Type B pancreatic cell (in vitro differentiated cells): Measurements from ENCODE around the gene ZDHHC3. TPM values are rescaled to one million over a fixed set of nuclear protein-coding genes. Genes with fewer than 3 reads are reported as not detected.
A peak's percentile ranks its signal among the peaks of the same experiment; 100 is the strongest.

ENCODE experiments used
- DNase-seq: peaks from one replicate; pipeline ENCODE4 v3.0.0; 2021; ENCODE audit warnings: mixed read lengths; ENCODE audit not compliant: unreplicated experiment; ENCODE audit errors: extremely low spot score
- H3K27ac Mint-ChIP-seq: 2 replicates; pipeline ENCODE4 v1.8.0; 2021; ENCODE audit warnings: mild to moderate bottlenecking, mixed read lengths
- H3K27me3 Mint-ChIP-seq: 2 replicates; pipeline ENCODE4 v1.8.0; 2021; ENCODE audit warnings: mixed read lengths
- H3K36me3 Mint-ChIP-seq: 2 replicates; pipeline ENCODE4 v1.8.0; 2021; ENCODE audit warnings: mixed read lengths
- H3K4me1 Mint-ChIP-seq: one replicate; pipeline ENCODE4 v1.8.0; 2021; ENCODE audit warnings: mixed read lengths; ENCODE audit not compliant: unreplicated experiment
- H3K4me3 Mint-ChIP-seq: 2 replicates; pipeline ENCODE4 v1.8.0; 2021; ENCODE audit warnings: mild to moderate bottlenecking, mixed read lengths
- H3K9me3 Mint-ChIP-seq: 2 replicates; pipeline ENCODE4 v1.8.0; 2021; ENCODE audit warnings: mixed read lengths
- total RNA-seq: library from RNA; stranded (reverse); gene quantifications from 2 replicates; pipeline ENCODE4 v1.2.1, GENCODE V29; 2021; ENCODE audit warnings: low replicate concordance
- TF ChIP-seq, protein P1 (sequence below): fragments of 200-600 bp; sonication (generic); conservative IDR thresholded peaks from 2 replicates; pipeline ENCODE4 v1.5.0; 2021; ENCODE audit warnings: antibody characterized with exemption, mild to moderate bottlenecking

The ZDHHC3 gene
- total RNA-seq, 1 donor from 2014 or later = 83.6 TPM

DNA sequence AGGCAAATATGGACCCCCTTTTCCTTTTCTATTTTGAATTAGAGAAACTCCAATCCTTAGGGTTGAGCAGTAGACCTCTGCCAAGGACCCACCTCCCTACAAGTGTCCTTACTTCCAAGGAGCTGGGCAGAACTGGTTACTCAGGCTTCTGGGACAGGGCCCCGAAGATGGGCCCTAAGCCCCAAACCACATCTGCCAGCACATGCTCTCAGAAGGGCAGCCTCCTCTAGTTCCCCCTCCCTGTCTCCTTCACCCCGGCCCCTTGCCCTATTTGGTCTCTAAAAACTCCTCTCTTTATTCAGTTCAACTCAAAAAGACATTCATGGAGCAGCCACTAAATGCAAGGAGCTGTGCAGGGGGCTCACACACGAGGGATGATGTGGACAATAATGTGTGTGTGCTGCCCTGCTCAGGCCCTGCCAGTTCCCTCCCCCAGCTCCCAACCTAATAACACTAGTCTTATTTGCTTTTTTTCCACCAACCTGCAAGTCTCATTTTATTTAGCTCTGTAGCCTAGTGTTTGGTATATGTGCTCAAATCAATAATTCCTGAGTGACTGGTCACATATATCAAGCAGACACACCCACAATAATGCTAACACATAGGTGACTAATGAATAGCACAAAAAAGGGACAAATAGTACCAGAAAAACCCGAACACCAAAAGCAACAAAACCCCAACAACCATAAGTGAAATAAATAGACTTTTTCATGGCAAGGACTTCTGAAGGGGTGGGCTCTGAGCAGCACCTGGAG is 12.2 kb downstream of the ZDHHC3 start:
- Mint-ChIP-seq H3K4me1 (peaks cover 41% of the 10 kb centered on the region), H3K4me3 (peak overlapping the region; percentile 57), H3K27me3 (no peaks in the 10 kb centered on the region), H3K27ac (peak overlapping the region; percentile 94), H3K9me3 (no peaks in the 10 kb centered on the region), H3K36me3 (peaks cover 5% of the 10 kb centered on the region)
- no peak for DNase-seq
- TF ChIP-seq, protein P1, sequence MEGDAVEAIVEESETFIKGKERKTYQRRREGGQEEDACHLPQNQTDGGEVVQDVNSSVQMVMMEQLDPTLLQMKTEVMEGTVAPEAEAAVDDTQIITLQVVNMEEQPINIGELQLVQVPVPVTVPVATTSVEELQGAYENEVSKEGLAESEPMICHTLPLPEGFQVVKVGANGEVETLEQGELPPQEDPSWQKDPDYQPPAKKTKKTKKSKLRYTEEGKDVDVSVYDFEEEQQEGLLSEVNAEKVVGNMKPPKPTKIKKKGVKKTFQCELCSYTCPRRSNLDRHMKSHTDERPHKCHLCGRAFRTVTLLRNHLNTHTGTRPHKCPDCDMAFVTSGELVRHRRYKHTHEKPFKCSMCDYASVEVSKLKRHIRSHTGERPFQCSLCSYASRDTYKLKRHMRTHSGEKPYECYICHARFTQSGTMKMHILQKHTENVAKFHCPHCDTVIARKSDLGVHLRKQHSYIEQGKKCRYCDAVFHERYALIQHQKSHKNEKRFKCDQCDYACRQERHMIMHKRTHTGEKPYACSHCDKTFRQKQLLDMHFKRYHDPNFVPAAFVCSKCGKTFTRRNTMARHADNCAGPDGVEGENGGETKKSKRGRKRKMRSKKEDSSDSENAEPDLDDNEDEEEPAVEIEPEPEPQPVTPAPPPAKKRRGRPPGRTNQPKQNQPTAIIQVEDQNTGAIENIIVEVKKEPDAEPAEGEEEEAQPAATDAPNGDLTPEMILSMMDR = no peak

DNA sequence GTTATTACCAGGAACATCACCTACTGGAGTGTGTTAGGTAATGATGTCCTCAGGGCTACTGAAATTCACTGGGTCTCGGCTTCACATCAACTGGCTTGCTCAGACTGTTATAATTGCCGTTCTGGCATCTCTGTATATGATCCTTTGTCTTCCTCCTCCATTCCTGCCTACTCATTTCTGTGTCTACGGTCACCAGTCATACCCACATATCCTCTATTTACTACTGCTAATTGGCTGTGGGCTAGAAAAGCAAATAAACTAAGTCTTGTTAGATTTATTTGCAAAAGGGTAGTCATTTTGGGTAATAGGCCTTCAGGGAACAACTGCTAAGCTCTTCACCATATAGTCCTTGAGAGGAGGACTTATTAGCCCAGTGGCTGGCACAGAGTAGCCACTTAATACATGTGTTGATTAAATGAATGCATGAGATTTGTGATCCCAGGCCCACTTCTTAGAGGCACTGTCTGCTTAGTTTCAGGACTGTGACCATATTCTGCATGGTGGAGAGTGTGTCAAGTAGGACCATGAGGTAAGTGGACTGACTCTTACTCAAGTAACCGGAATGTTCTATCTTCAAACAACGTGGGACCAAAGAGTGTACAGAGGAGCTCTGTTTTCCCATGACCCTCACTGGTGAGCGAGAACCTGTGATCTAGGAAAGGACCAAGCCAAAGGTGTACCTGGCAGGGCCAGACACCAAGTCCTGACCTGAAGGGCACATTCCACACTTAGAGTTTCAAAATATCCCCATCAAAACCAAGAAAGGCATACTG is 13.2 kb downstream of the ZDHHC3 start:
- TF ChIP-seq, protein P1 = no peak
- peaks cover 5% of the 10 kb centered on the region for H3K36me3 Mint-ChIP-seq
- H3K9me3 Mint-ChIP-seq = no peaks in the 10 kb centered on the region
- no peak overlapping the region for H3K4me3 Mint-ChIP-seq
- no peak for DNase-seq
- no peaks in the 10 kb centered on the region for H3K27me3 Mint-ChIP-seq
- peaks cover 41% of the 10 kb centered on the region for H3K4me1 Mint-ChIP-seq
- H3K27ac Mint-ChIP-seq = peak overlapping the region; percentile 94

DNA sequence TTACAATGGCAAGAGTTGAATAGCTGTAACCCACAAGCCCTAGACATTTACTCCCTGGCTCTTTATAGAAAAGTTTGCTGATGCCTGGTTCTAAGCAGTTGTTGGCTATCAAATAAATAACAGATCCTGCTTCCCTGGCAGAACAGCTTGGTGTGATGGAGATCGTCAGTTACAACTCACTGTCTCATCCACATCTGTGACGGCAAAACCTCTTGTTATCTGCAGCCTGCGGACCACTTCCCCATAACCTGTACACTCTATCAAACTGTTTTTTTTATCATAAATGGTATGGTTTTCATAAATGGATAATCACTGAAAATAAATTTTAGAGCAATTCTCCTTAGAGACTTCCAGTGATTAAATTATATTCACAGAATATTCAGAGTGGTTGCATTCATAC is 14.1 kb downstream of the ZDHHC3 start:
- Mint-ChIP-seq H3K4me3 (no peak overlapping the region), H3K36me3 (peaks cover 14% of the 10 kb centered on the region), H3K27me3 (no peaks in the 10 kb centered on the region), H3K9me3 (no peaks in the 10 kb centered on the region), H3K27ac (peak overlapping the region; percentile 50), H3K4me1 (peaks cover 41% of the 10 kb centered on the region)
- TF ChIP-seq, protein P1 = no peak
- DNase-seq = no peak

DNA sequence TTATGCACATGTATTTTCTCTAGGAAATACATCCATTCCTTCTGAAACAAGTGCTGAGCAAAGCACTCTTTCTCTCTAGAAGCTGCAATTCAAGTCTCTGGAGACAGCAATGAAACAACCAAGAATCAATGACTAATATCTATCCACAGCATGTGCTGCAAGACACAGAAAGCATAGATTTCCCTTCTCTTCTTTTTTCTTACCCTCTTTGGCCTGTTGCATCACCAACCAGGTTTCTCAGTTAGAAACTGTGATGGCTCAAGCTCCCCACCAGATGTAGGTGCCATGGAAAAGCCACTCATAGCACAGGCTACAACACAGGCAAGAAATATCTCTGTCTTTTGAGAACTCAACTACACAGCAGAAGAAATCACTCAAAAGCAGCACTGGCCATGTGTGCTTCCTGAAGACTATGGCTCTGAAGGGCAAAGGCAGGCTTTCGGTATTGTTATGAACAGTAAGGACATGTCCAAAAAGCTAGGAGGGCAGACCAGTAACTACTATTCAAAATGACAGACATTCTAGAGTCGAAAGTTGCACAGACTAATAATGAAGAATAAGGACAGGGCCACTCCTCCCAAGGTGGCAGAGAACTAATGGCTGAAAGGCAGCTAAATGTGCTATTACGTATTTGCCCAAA is 15.5 kb downstream of the ZDHHC3 start:
- H3K4me1 Mint-ChIP-seq = peaks cover 40% of the 10 kb centered on the region
- H3K4me3 Mint-ChIP-seq = peak overlapping the region; percentile 29
- peaks cover 16% of the 10 kb centered on the region for H3K36me3 Mint-ChIP-seq
- DNase-seq = no peak
- no peaks in the 10 kb centered on the region for H3K27me3 Mint-ChIP-seq
- peak overlapping the region; percentile 83 for H3K27ac Mint-ChIP-seq
- H3K9me3 Mint-ChIP-seq = no peaks in the 10 kb centered on the region
- TF ChIP-seq, protein P1 = no peak

DNA sequence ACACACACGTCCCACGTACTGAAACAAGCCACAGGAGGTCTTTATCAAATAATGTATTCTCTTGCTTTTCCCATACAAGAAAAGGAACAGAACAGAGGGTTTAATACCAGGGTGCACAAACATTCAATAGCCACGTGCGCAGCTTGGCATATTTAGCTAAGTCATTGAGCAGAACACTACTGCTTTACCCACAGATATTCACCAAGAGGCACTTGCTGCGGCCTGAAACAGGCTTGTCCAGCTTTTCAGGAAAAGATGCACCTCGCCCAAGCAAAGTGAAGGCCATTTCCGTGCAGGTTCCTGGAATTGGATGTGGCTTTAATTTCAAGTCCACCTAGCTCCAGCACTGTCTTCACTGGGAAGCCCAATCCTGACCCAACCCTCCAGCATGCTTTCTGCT is 17.6 kb downstream of the ZDHHC3 start:
- peak overlapping the region; percentile 57 for H3K4me3 Mint-ChIP-seq
- H3K36me3 Mint-ChIP-seq = peaks cover 11% of the 10 kb centered on the region
- H3K9me3 Mint-ChIP-seq = no peaks in the 10 kb centered on the region
- TF ChIP-seq, protein P1 = no peak
- H3K27ac Mint-ChIP-seq = peak overlapping the region; percentile 93
- peaks cover 24% of the 10 kb centered on the region for H3K4me1 Mint-ChIP-seq
- DNase-seq = no peak
- no peaks in the 10 kb centered on the region for H3K27me3 Mint-ChIP-seq
